GM23338 (cell line): Measurements from ENCODE around the gene ZNF749.

Experiments used
- EZH2 ChIP-seq: fragments of 200-600 bp; sonication (generic); IDR thresholded peaks from one replicate; pipeline ENCODE4 v1.8.0; 2017; ENCODE audit warnings: antibody characterized with exemption, mild to moderate bottlenecking, low read depth; ENCODE audit not compliant: unreplicated experiment
- TF ChIP-seq, protein P1 (sequence below), 2 experiments: fragments of 200-600 bp in 1 of 2; sonication (generic) in 1 of 2; conservative IDR thresholded peaks; 2 replicates each; pipeline versions ENCODE4 v1.5.1 to v1.6.1; 2016 to 2017; ENCODE audit warnings: antibody characterized with exemption in 2 of 2, low read depth in 2 of 2, mild to moderate bottlenecking in 2 of 2, moderate library complexity in 1 of 2

DNA sequence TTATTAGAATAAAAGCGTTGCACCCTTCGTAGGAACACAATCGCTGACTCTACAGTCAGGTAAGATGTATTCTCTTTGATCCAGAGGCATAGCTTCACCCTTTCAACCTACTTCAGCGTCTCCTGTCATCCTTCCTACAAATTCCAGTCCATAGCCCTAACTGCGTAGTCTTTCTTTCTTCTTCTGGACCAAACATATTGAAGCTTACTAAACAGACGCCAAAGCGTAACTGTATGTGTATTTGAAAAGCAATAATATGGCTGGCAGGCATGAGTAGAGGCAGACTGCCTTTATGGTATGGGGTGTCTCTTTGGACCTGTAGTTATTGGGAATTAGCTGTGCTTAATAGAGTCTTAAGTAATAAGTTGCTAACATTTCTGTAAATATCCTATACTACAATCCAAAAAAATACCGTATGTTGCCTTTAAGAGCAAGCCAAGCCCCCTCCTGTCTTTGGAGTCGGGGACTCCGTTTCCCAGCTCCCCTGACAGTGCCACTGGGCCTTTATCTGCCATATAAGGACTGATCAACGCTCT is 45.9 kb upstream of the ZNF749 start:
- no peak for TF ChIP-seq EZH2
- TF ChIP-seq, protein P1, sequence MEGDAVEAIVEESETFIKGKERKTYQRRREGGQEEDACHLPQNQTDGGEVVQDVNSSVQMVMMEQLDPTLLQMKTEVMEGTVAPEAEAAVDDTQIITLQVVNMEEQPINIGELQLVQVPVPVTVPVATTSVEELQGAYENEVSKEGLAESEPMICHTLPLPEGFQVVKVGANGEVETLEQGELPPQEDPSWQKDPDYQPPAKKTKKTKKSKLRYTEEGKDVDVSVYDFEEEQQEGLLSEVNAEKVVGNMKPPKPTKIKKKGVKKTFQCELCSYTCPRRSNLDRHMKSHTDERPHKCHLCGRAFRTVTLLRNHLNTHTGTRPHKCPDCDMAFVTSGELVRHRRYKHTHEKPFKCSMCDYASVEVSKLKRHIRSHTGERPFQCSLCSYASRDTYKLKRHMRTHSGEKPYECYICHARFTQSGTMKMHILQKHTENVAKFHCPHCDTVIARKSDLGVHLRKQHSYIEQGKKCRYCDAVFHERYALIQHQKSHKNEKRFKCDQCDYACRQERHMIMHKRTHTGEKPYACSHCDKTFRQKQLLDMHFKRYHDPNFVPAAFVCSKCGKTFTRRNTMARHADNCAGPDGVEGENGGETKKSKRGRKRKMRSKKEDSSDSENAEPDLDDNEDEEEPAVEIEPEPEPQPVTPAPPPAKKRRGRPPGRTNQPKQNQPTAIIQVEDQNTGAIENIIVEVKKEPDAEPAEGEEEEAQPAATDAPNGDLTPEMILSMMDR (conservative IDR thresholded peaks at IDR 0.05; ENCODE audit: low read depth in 2 of 2): no peak
